Lung (tissue), 12 donors: ENCODE measurements around the gene ERBB4. TPM values are rescaled to one million over a fixed set of nuclear protein-coding genes. Genes with fewer than 3 reads are reported as not detected.

ENCODE experiments used
- ATAC-seq: fragments of 200-7000 bp; cut with Tn5 transposase; one replicate; pipeline ENCODE4 v1.9.1; 2020; ENCODE audit warnings: moderate number of reproducible peaks; ENCODE audit not compliant: insufficient read depth, low FRiP score
- DNase-seq, 3 donors: peaks; one replicate each; pipeline ENCODE4 v3.0.0-alpha.2; 2013 to 2017
- H3K27ac ChIP-seq, 2 donors: one replicate each; pipeline ENCODE4 v1.5.1; 2013; ENCODE audit warnings: mild to moderate bottlenecking in 2 of 2, moderate library complexity in 2 of 2, control low read depth in 1 of 2, inconsistent platforms in 1 of 2, low read depth in 1 of 2, low read length in 1 of 2
- H3K27me3 ChIP-seq, 3 donors: one replicate each; pipeline ENCODE4 v1.5.1; 2013; ENCODE audit warnings: low read length in 2 of 3; ENCODE audit not compliant: control insufficient read depth in 3 of 3, insufficient read depth in 3 of 3
- H3K36me3 ChIP-seq, 4 donors: one replicate each; pipeline ENCODE4 v1.5.1; 2013; ENCODE audit warnings: low read length in 4 of 4, mild to moderate bottlenecking in 1 of 4, moderate library complexity in 1 of 4; ENCODE audit not compliant: control insufficient read depth in 4 of 4, insufficient read depth in 4 of 4
- H3K4me1 ChIP-seq, 5 donors: one replicate each; pipeline ENCODE4 v1.5.1; 2013; ENCODE audit warnings: low read length in 5 of 5, mild to moderate bottlenecking in 2 of 5, moderate library complexity in 1 of 5; ENCODE audit not compliant: control insufficient read depth in 5 of 5, insufficient read depth in 5 of 5
- H3K4me3 ChIP-seq: one replicate; pipeline ENCODE4 v1.5.1; 2013; ENCODE audit warnings: mild to moderate bottlenecking, control low read depth, moderate library complexity
- H3K9ac ChIP-seq, 2 donors: one replicate each; pipeline ENCODE4 v1.5.1; 2013; ENCODE audit warnings: low read length in 2 of 2, control low read depth in 1 of 2; ENCODE audit not compliant: insufficient read depth in 1 of 2
- H3K9me3 ChIP-seq, 4 donors: one replicate each; pipeline ENCODE4 v1.5.1; 2013; ENCODE audit warnings: low read length in 3 of 4, mild to moderate bottlenecking in 1 of 4, moderate library complexity in 1 of 4; ENCODE audit not compliant: control insufficient read depth in 4 of 4, insufficient read depth in 3 of 4
- WGBS, 2 donors: extraction: QIAGEN DNeasy Blood & Tissue Kit; methylation state at CpG; one replicate each; pipeline ENCODE4 v1.1.7; 2013; 5-methylcytosine and 5-hydroxymethylcytosine counted together
- polyA plus RNA-seq, 2 donors: library from polyadenylated mRNA; stranded (reverse); fragments of 200-250 nt; gene quantifications; one replicate each; pipeline ENCODE4 v1.2.1, GENCODE V29; 2013
- total RNA-seq, 2 donors: library from RNA; depleted of rRNA in 1 of 2; stranded (reverse); fragments of >200 nt in 1 of 2; gene quantifications; one replicate each; pipeline ENCODE4 v1.2.1, GENCODE V29; 2014 to 2021
- TF ChIP-seq, protein P1 (sequence below): IDR thresholded peaks from 2 replicates; pipeline ENCODE4 v1.5.1; 2012; ENCODE audit warnings: mild to moderate bottlenecking; ENCODE audit errors: control extremely low read depth, extremely low read depth
- donor health status: control.
- donor health status: control.
- donor health status: Bipolar disorder and iron deficiency.
- donor health status: healthy.
- donor health status: DM: yes; HTN: yes; CAD: no.

Gene ERBB4
- total and polyA plus RNA-seq, 4 donors = 0.41 to 16.8 (median 5.3) TPM

DNA sequence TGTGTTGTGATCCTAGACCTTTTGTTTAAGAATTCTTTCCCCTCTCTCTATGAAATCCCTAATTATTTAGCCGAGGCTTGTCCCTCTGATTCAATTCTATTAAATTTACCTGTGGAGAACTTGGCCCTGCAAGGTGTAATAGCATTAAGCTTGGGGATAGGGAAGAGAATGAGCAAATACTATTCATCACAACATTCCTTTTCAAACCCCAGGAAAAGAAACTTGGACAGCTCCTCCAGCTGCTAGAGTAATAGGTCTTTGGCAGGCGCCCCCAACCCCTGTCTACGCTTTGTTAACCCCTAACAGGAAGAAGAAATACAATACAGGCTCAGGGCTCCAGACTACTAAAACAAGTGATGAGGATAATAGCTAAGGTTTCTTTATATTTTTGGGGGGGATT is 1025.2 kb downstream of the ERBB4 start:
- TF ChIP-seq, protein P1, sequence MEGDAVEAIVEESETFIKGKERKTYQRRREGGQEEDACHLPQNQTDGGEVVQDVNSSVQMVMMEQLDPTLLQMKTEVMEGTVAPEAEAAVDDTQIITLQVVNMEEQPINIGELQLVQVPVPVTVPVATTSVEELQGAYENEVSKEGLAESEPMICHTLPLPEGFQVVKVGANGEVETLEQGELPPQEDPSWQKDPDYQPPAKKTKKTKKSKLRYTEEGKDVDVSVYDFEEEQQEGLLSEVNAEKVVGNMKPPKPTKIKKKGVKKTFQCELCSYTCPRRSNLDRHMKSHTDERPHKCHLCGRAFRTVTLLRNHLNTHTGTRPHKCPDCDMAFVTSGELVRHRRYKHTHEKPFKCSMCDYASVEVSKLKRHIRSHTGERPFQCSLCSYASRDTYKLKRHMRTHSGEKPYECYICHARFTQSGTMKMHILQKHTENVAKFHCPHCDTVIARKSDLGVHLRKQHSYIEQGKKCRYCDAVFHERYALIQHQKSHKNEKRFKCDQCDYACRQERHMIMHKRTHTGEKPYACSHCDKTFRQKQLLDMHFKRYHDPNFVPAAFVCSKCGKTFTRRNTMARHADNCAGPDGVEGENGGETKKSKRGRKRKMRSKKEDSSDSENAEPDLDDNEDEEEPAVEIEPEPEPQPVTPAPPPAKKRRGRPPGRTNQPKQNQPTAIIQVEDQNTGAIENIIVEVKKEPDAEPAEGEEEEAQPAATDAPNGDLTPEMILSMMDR = no peak
- Histone ChIP-seq H3K36me3 (no peaks in the 10 kb centered on the region), H3K4me3 (no peak overlapping the region), H3K4me1 (no peaks in the 10 kb centered on the region), H3K9ac (no peak overlapping the region), H3K9me3 (no peaks in the 10 kb centered on the region), H3K27ac (no peak overlapping the region), H3K27me3 (no peaks in the 10 kb centered on the region)
- ATAC-seq (no peak), DNase-seq (no peak)
- WGBS, 2 donors = 44 to 46% methylated on average over 3 of the region's 3 CpGs

DNA sequence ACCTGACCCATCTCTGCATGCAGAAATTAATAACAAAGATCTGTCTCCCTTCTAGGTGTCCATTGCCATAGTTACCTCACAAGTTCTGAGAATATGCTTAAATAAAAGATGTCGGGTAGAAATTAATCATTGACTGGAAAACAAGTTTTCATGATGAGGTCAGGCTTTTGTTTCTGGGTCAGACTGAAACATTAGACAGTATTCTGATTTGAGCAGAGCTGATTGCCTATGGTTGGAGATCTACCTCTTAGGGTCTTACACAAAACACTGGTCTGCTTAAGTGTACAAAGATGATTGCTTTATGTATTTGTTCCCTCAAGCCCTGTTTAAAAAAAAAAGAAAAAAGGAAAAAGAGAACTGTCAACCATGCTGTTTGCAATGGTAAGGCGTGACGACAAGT is 1025.8 kb downstream of the ERBB4 start:
- H3K27ac ChIP-seq = no peak overlapping the region
- no peaks in the 10 kb centered on the region for H3K36me3 ChIP-seq
- no peak overlapping the region for H3K9ac ChIP-seq
- H3K4me3 ChIP-seq = no peak overlapping the region
- 79 to 87% methylated on average over 3 of the region's 3 CpGs for WGBS, 2 donors
- DNase-seq (peak in 2 of 3 donors; percentile 5 to 10), ATAC-seq (no peak)
- H3K4me1 ChIP-seq = no peaks in the 10 kb centered on the region
- H3K27me3 ChIP-seq = no peaks in the 10 kb centered on the region
- H3K9me3 ChIP-seq = no peaks in the 10 kb centered on the region
- TF ChIP-seq, protein P1 = no peak

DNA sequence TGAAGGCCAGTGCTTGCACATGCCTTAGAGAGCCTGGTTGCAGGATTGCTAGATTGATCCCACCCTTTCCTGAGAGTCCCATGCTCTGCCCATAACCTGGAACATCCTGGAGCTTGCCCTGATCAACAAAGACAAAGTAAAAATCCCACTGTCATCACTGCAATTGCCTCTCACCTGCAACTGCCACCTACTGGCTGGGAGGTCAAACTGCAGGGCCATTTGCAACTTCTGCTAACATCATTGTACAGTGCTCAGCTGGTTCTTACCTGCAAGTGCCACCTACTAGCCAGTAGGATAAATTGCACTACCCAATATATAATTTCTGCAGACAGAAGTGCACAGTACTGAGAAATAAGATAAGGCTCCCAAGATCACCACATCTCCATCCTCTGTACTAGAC is 1034.7 kb downstream of the ERBB4 start:
- no peak overlapping the region for H3K9ac ChIP-seq
- no peaks in the 10 kb centered on the region for H3K27me3 ChIP-seq
- H3K4me3 ChIP-seq = no peak overlapping the region
- H3K36me3 ChIP-seq = no peaks in the 10 kb centered on the region
- H3K27ac ChIP-seq = no peak overlapping the region
- no peaks in the 10 kb centered on the region for H3K4me1 ChIP-seq
- TF ChIP-seq, protein P1 = no peak
- ATAC-seq (no peak), DNase-seq (no peak)
- peaks cover 0 to 10% (median 0%) of the 10 kb centered on the region in 4 donors for H3K9me3 ChIP-seq

DNA sequence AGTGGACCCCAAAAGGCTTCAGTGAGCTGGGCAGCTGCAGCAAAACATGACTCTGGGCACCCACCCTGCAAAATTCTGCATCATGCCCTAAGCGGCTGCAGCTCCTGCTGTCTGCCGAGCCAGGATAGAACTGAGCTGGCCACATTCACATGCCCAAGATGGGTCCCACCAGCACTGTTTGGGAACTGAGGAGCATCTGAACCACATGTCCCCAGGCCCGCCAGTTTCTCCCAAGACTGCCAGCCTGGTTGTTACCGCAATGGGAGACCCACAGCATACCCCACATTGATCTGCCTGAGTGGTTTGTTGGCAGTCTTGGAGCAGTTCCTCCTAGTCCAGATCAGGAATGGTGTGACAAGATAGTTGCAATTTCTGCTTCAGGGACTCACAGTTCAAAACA is 1035.4 kb downstream of the ERBB4 start:
- WGBS, 2 donors = 94 to 95% methylated on average over 4 of the region's 4 CpGs

More for the DNA sequence above, 1035.4 kb downstream of the ERBB4 start:
- DNase-seq (no peak), ATAC-seq (no peak)
- no peaks in the 10 kb centered on the region for H3K4me1 ChIP-seq
- H3K9me3 ChIP-seq = peaks cover 0 to 10% (median 0%) of the 10 kb centered on the region in 4 donors
- H3K4me3 ChIP-seq = no peak overlapping the region
- no peaks in the 10 kb centered on the region for H3K36me3 ChIP-seq
- no peak overlapping the region for H3K27ac ChIP-seq
- TF ChIP-seq, protein P1 = no peak
- no peak overlapping the region for H3K9ac ChIP-seq
- no peaks in the 10 kb centered on the region for H3K27me3 ChIP-seq
